Prostate gland (tissue), 2 donors: ENCODE data around the gene EXOC3. TPM values are rescaled to one million over a fixed set of nuclear protein-coding genes. Genes with fewer than 3 reads are reported as not detected.
"Not testable (repeated sequence)": the region's sequence is repeated elsewhere in the genome, so short reads cannot be mapped to it uniquely, and the experiment has no call there.

Source experiments
- DNase-seq: peaks from one replicate; pipeline ENCODE4 v3.0.0-alpha.2; 2019; ENCODE audit warnings: low spot score
- H3K27ac ChIP-seq, 2 donors: fragments of 200-600 bp; sonication (generic); 2 replicates each; pipeline ENCODE4 v1.5.1; 2017 to 2019
- H3K27me3 ChIP-seq: fragments of 200-600 bp; sonication (generic); replicated peaks from 2 replicates; pipeline ENCODE4 v1.5.1; 2019; ENCODE audit not compliant: insufficient read depth
- H3K36me3 ChIP-seq, 2 donors: fragments of 200-600 bp; sonication (generic); 1 replicate in 1 of 2; 2 replicates in 1 of 2; pipeline versions ENCODE4 v1.5.1 to v1.8.1; 2017 to 2019
- H3K4me1 ChIP-seq: fragments of 200-600 bp; sonication (generic); replicated peaks from 2 replicates; pipeline ENCODE4 v1.5.1; 2019
- H3K4me3 ChIP-seq, 2 donors: fragments of 200-600 bp; sonication (generic); 2 replicates each; pipeline ENCODE4 v1.5.1; 2017 to 2019
- H3K9me3 ChIP-seq: fragments of 200-600 bp; sonication (generic); 2 replicates; pipeline ENCODE4 v1.5.1; 2017
- CTCF ChIP-seq, 4 experiments: fragments of 200-600 bp in 2 of 4; fragments of 450-650 bp in 2 of 4; sonication (generic) in 2 of 4; IDR thresholded peaks; 1 replicate in 3 of 4; 2 replicates in 1 of 4; pipeline ENCODE4 v1.5.1; 2016 to 2019; ENCODE audit warnings: antibody characterized with exemption in 4 of 4, mild to moderate bottlenecking in 2 of 4, moderate library complexity in 2 of 4
- POLR2A ChIP-seq: fragments of 450-650 bp; IDR thresholded peaks from one replicate; pipeline ENCODE4 v1.6.1; 2016; ENCODE audit warnings: antibody characterized with exemption, mild to moderate bottlenecking
- POLR2AphosphoS5 ChIP-seq: sonication (generic); formaldehyde crosslinking; IDR thresholded peaks from one replicate; pipeline ENCODE4 v1.6.1; 2017; ENCODE audit warnings: antibody characterized with exemption
- WGBS: methylation state at CpG from one replicate; pipeline ENCODE4 v1.1.5; 2018; 5-methylcytosine and 5-hydroxymethylcytosine counted together
- intact Hi-C: fragments of 100-400 bp; cut with DNase I; formaldehyde crosslinking; loops from one replicate; pipeline ENCODE4 v1.14.2; 2022
- total RNA-seq, 2 donors: library from RNA; depleted of rRNA; stranded (reverse); fragments of >200 nt; gene quantifications; one replicate each; pipeline ENCODE4 v1.1.0, GENCODE V29; 2016

EXOC3 gene
- total RNA-seq, 2 donors from 2014 or later, result 44.3 to 79.7 TPM

- 97% methylated on average over 17 of the region's 17 CpGs for WGBS
- Histone ChIP-seq H3K9me3 (no peaks in the 10 kb centered on the region), H3K27me3 (no peaks in the 10 kb centered on the region), H3K27ac (no peak overlapping the region), H3K4me3 (no peak overlapping the region), H3K4me1 (no peaks in the 10 kb centered on the region), H3K36me3 (no peaks in the 10 kb centered on the region)
- no peak for TF ChIP-seq POLR2A
- no peak for TF ChIP-seq CTCF (IDR thresholded peaks at IDR 0.05)
- TF ChIP-seq POLR2AphosphoS5, result no peak
- peak; percentile 2 for DNase-seq
- intact Hi-C loops, result no loop called here
Observed at GRCh38 chr5:395921-396530, 47.0 kb upstream of the EXOC3 start.

GRCh38 chr5:396531-396961, 46.4 kb upstream of the EXOC3 start:
- Histone ChIP-seq H3K4me1 (no peaks in the 10 kb centered on the region), H3K27me3 (no peaks in the 10 kb centered on the region), H3K36me3 (no peaks in the 10 kb centered on the region), H3K9me3 (no peaks in the 10 kb centered on the region), H3K4me3 (no peak overlapping the region), H3K27ac (no peak overlapping the region)
- peak; percentile 3 for DNase-seq
- 95% methylated on average over 13 of the region's 13 CpGs for WGBS
- TF ChIP-seq POLR2AphosphoS5 (no peak), POLR2A (no peak), CTCF (IDR thresholded peaks at IDR 0.05) (no peak)
- intact Hi-C loops, result no loop called here

DNA sequence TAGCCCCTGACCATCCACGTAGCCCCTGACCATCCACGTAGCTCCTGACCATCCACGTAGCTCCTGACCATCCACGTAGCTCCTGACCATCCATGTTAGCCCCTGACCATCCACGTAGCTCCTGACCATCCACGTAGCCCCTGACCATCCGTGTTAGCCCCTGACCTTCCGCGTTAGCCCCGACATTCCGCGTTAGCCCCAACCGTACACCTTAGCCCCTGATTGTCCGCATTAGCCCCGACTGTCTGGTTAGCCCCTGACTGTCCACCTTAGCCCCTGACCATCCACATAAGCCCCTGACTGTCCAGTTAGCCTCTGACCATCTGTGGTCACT, 44.9 kb upstream of the EXOC3 start:
- DNase-seq, H3K36me3 ChIP-seq, H3K9me3 ChIP-seq, H3K27me3 ChIP-seq, H3K27ac ChIP-seq, intact Hi-C loops, H3K4me3 ChIP-seq, H3K4me1 ChIP-seq: not testable (repeated sequence)
- WGBS, result 98% methylated on average over 15 of the region's 15 CpGs

- Histone ChIP-seq H3K27me3 (no peaks in the 10 kb centered on the region), H3K27ac (no peak overlapping the region), H3K4me1 (no peaks in the 10 kb centered on the region), H3K4me3 (no peak overlapping the region), H3K36me3 (no peaks in the 10 kb centered on the region), H3K9me3 (no peaks in the 10 kb centered on the region)
- intact Hi-C loops, result no loop called here
- no peak for TF ChIP-seq POLR2A
- no peak for TF ChIP-seq POLR2AphosphoS5
- TF ChIP-seq CTCF (IDR thresholded peaks at IDR 0.05), result no peak
- WGBS, result 90% methylated on average over 30 of the region's 35 CpGs
- peak; percentile 3 for DNase-seq
Observed at GRCh38 chr5:398475-399295, 44.3 kb upstream of the EXOC3 start.

GRCh38 chr5:399296-400281, 43.4 kb upstream of the EXOC3 start:
- Histone ChIP-seq H3K4me1 (no peaks in the 10 kb centered on the region), H3K36me3 (no peaks in the 10 kb centered on the region), H3K4me3 (no peak overlapping the region), H3K27ac (no peak overlapping the region), H3K9me3 (no peaks in the 10 kb centered on the region), H3K27me3 (no peaks in the 10 kb centered on the region)
- intact Hi-C loops, result no loop called here
- 38% methylated on average over 43 of the region's 45 CpGs for WGBS
- DNase-seq, result peak; percentile 7
- no peak for TF ChIP-seq POLR2AphosphoS5
- TF ChIP-seq CTCF (IDR thresholded peaks at IDR 0.05), result no peak
- no peak for TF ChIP-seq POLR2A
